ENCODE data around the gene ATXN2L. TPM values are rescaled to one million over a fixed set of nuclear protein-coding genes. Genes with fewer than 3 reads are reported as not detected.

The ATXN2L gene
- total and polyA plus RNA-seq, 2 experiments from 2014 or later = 50.4 to 124 TPM

GRCh38 chr16:28878083-28878926 lies 55.5 kb downstream of the ATXN2L start, which contains the start of gene ATP2A1:
Gene ATP2A1, plus strand, starts transcription at chr16:28878488. Its CDS starts 184 bp downstream, at chr16:28878672.
- no peak within 1 kb of the TSS for H3K27ac ChIP-seq
- 85% methylated on average over 18 of the region's 25 CpGs for WGBS (ENCODE audit: low lambda C conversion rate, missing lambda C conversion rate)
- no peaks in the 10 kb centered on the region for H4K20me1 ChIP-seq (ENCODE audit: insufficient read depth, poor library complexity, severe bottlenecking)
- peaks cover 13% of the 10 kb centered on the region for H3K4me1 ChIP-seq (ENCODE audit: insufficient read depth)
- H3K4me2 ChIP-seq = peak within 1 kb of the TSS; percentile 99
- no peaks in the 10 kb centered on the region for H3K27me3 ChIP-seq
- DNase-seq (ENCODE audit: low spot score) = no peak
- peak within 1 kb of the TSS; percentile 90 for H2AFZ ChIP-seq
- TF ChIP-seq CTCF (IDR thresholded peaks at IDR 0.05; ENCODE audit: poor library complexity) (no peak), EZH2 (IDR thresholded peaks at IDR 0.05; ENCODE audit: borderline replicate concordance) (no peak), EZH2phosphoT487 (IDR thresholded peaks at IDR 0.05; ENCODE audit: low read depth, severe bottlenecking, unreplicated experiment) (no peak)
- H3K9me3 ChIP-seq (ENCODE audit: low read depth) = no peaks in the 10 kb centered on the region
- peak within 1 kb of the TSS; percentile 51 for H3K4me3 ChIP-seq
- no peaks in the 10 kb centered on the region for H3K79me2 ChIP-seq
- H3K36me3 ChIP-seq (replicated peaks; ENCODE audit: insufficient read depth, low read depth) = no peaks in the 10 kb centered on the region
- no peaks in the 10 kb centered on the region for H3K9me2 ChIP-seq (replicated peaks; ENCODE audit: insufficient read depth)

GRCh38 chr16:28879261-28879840 lies 56.6 kb downstream of the ATXN2L start:
- TF ChIP-seq EZH2 (IDR thresholded peaks at IDR 0.05; ENCODE audit: borderline replicate concordance) (no peak), CTCF (IDR thresholded peaks at IDR 0.05; ENCODE audit: poor library complexity) (no peak), EZH2phosphoT487 (IDR thresholded peaks at IDR 0.05; ENCODE audit: low read depth, severe bottlenecking, unreplicated experiment) (no peak)
- Histone ChIP-seq H3K27me3 (no peaks in the 10 kb centered on the region), H3K4me3 (peak overlapping the region; percentile 51), H4K20me1 (ENCODE audit: insufficient read depth, poor library complexity, severe bottlenecking) (no peaks in the 10 kb centered on the region), H3K9me2 (replicated peaks; ENCODE audit: insufficient read depth) (no peaks in the 10 kb centered on the region), H2AFZ (peak overlapping the region; percentile 90), H3K4me2 (peak overlapping the region; percentile 99), H3K36me3 (replicated peaks; ENCODE audit: insufficient read depth, low read depth) (no peaks in the 10 kb centered on the region), H3K4me1 (ENCODE audit: insufficient read depth) (peaks cover 13% of the 10 kb centered on the region), H3K9me3 (ENCODE audit: low read depth) (no peaks in the 10 kb centered on the region), H3K27ac (no peak overlapping the region), H3K79me2 (no peaks in the 10 kb centered on the region)
- 7% methylated on average over 16 of the region's 27 CpGs for WGBS (ENCODE audit: low lambda C conversion rate, missing lambda C conversion rate)
- no peak for DNase-seq (ENCODE audit: low spot score)

GRCh38 chr16:28879841-28880588 lies 57.2 kb downstream of the ATXN2L start:
- peak overlapping the region; percentile 51 for H3K4me3 ChIP-seq
- no peaks in the 10 kb centered on the region for H3K36me3 ChIP-seq (replicated peaks; ENCODE audit: insufficient read depth, low read depth)
- no peak for TF ChIP-seq EZH2phosphoT487 (IDR thresholded peaks at IDR 0.05; ENCODE audit: low read depth, severe bottlenecking, unreplicated experiment)
- TF ChIP-seq EZH2 (IDR thresholded peaks at IDR 0.05; ENCODE audit: borderline replicate concordance) = no peak
- no peak for TF ChIP-seq CTCF (IDR thresholded peaks at IDR 0.05; ENCODE audit: poor library complexity)
- 1% methylated on average over 57 of the region's 66 CpGs for WGBS (ENCODE audit: low lambda C conversion rate, missing lambda C conversion rate)
- no peaks in the 10 kb centered on the region for H3K9me3 ChIP-seq (ENCODE audit: low read depth)
- no peaks in the 10 kb centered on the region for H3K27me3 ChIP-seq
- H4K20me1 ChIP-seq (ENCODE audit: insufficient read depth, poor library complexity, severe bottlenecking) = no peaks in the 10 kb centered on the region
- H3K79me2 ChIP-seq = no peaks in the 10 kb centered on the region
- no peak overlapping the region for H3K27ac ChIP-seq
- H3K9me2 ChIP-seq (replicated peaks; ENCODE audit: insufficient read depth) = no peaks in the 10 kb centered on the region
- DNase-seq (ENCODE audit: low spot score) = peak; percentile 95
- H2AFZ ChIP-seq = peak overlapping the region; percentile 92
- H3K4me2 ChIP-seq = peak overlapping the region; percentile 99
- H3K4me1 ChIP-seq (ENCODE audit: insufficient read depth) = peaks cover 13% of the 10 kb centered on the region
